Left cardiac atrium (tissue), 4 donors: Measurements from ENCODE around the gene ULK3. TPM values are rescaled to one million over a fixed set of nuclear protein-coding genes. Genes with fewer than 3 reads are reported as not detected.

ENCODE experiments used
- ATAC-seq, 2 donors: fragments of 200-7000 bp; cut with Tn5 transposase; one replicate each; pipeline ENCODE4 v1.9.1; 2020; ENCODE audit warnings: mild to moderate bottlenecking in 2 of 2, moderate library complexity in 2 of 2
- DNase-seq: peaks from one replicate; pipeline ENCODE4 v3.0.0-alpha.2; 2020
- intact Hi-C, 2 donors: fragments of 100-400 bp; cut with DNase I; formaldehyde crosslinking; loops; one replicate each; pipeline versions ENCODE4 v1.14.1 to v1.15.1; 2022 to 2023
- microRNA-seq, 2 donors: library from miRNA; unstranded; fragments of <30 nt; microRNA quantifications; one replicate each; pipeline ENCODE4 v1.2.0, GENCODE V29; 2020
- total RNA-seq, 2 donors: library from RNA; stranded (reverse); fragmentation: NEBNext Ultra II Directional; extraction: Animal tissue kit (Norgen Biotek cat#: 25700); gene quantifications; one replicate each; pipeline ENCODE4 v1.2.1, GENCODE V29; 2021
- donor health status: DM: no; HTN: yes; CAD: no.
- donor health status: DM: no; HTN: yes; CAD: no; lungs with severe emphysema.
- donor health status: DM: yes; HTN: yes; CAD: no.
- donor health status: Dilated cardiomyopathy.

Gene ULK3
- total RNA-seq, 2 donors from 2014 or later, result 35.3 to 41.4 TPM

- ATAC-seq, result no peak
- intact Hi-C loops, result no loop called here
- DNase-seq, result no peak
These were observed 49.6 kb downstream of the ULK3 start for GRCh38 chr15:74793135-74794028.

- intact Hi-C loops, result no loop called here
These were observed 50.5 kb downstream of the ULK3 start for GRCh38 chr15:74792227-74793016.

GRCh38 chr15:74791667-74792066 is 51.3 kb downstream of the ULK3 start:
- DNase-seq (no peak), ATAC-seq (no peak)
- intact Hi-C loops, result no loop called here

More at GRCh38 chr15:74792227-74793016, 50.5 kb downstream of the ULK3 start:
- no peak for DNase-seq
- no peak for ATAC-seq

- intact Hi-C loops, result no loop called here
- ATAC-seq (no peak), DNase-seq (no peak)
These were observed 51.9 kb downstream of the ULK3 start for GRCh38 chr15:74791007-74791406.

GRCh38 chr15:74790080-74790916 is 52.7 kb downstream of the ULK3 start:
- intact Hi-C loops, result no loop called here
- ATAC-seq, result peak; percentile 39 to 44
- peak; percentile 87 for DNase-seq

GRCh38 chr15:74789741-74790079 is 53.2 kb downstream of the ULK3 start:
- ATAC-seq (no peak), DNase-seq (no peak)
- intact Hi-C loops, result loop anchor here in 1 of 2 donors (10.0 kb wide), 2 partner anchors 45 to 115 kb away; partner anchors contain the start of gene FAM219B

- DNase-seq (no peak), ATAC-seq (no peak)
These were observed 53.8 kb downstream of the ULK3 start for GRCh38 chr15:74789171-74789631.

GRCh38 chr15:74788683-74789151 is 54.2 kb downstream of the ULK3 start:
- intact Hi-C loops, result loop anchor here in 1 of 2 donors (10.0 kb wide), 2 partner anchors 46 to 116 kb away; partner anchors contain the start of gene FAM219B
- DNase-seq (no peak), ATAC-seq (no peak)

More at GRCh38 chr15:74789171-74789631, 53.8 kb downstream of the ULK3 start:
- intact Hi-C loops, result loop anchor here in 1 of 2 donors (10.0 kb wide), 2 partner anchors 46 to 116 kb away; partner anchors contain the start of gene FAM219B

- no peak for ATAC-seq
- intact Hi-C loops, result loop anchor here in 1 of 2 donors (10.0 kb wide), 2 partner anchors 47 to 117 kb away; partner anchors contain the start of gene FAM219B
These were observed 54.8 kb downstream of the ULK3 start for GRCh38 chr15:74788042-74788682.

GRCh38 chr15:74787251-74788041 is 55.5 kb downstream of the ULK3 start:
- DNase-seq (peak; percentile 67), ATAC-seq (peak; percentile 38 to 42)
- intact Hi-C loops, result loop anchor here in 1 of 2 donors (10.0 kb wide), 2 partner anchors 47 to 117 kb away; partner anchors contain the start of gene FAM219B

More at GRCh38 chr15:74788042-74788682, 54.8 kb downstream of the ULK3 start:
- no peak for DNase-seq

- intact Hi-C loops, result loop anchor here in 1 of 2 donors (10.0 kb wide), 2 partner anchors 48 to 118 kb away; partner anchors contain the start of gene FAM219B
- ATAC-seq, result peak in 1 of 2 donors; percentile 18
- peak; percentile 64 for DNase-seq
These were observed 56.3 kb downstream of the ULK3 start for GRCh38 chr15:74786551-74787165.

Small RNA genes within 50 kb of the gene (microRNA-seq; reads per million reads assigned to microRNA genes)
- gene MIR4513 (0 reads per million in 2 donors), gene MIR6882 (2.2 to 3.4 reads per million in 2 donors)

Other genes starting within 250 kb of the ULK3 start
- gene CLK3, start 227.3 kb downstream of the ULK3 start, total RNA-seq, result 10 to 100 TPM; 44.2 to 44.3 TPM
- 10 to 100 TPM; 19.7 to 19.8 TPM for gene EDC3, start 147.1 kb downstream of the ULK3 start, total RNA-seq
- gene CYP1A1, start 117.6 kb downstream of the ULK3 start, total RNA-seq, result under 1 TPM; 0.16 to 0.32 TPM
- gene CYP1A2, start 94.3 kb downstream of the ULK3 start, total RNA-seq, result under 1 TPM in 1 of 2 donors, not detected in 1; 0.12 TPM
- 10 to 100 TPM; 49.7 to 59.2 TPM for gene CSK, start 61.1 kb downstream of the ULK3 start, total RNA-seq
- 100 to 1,000 TPM in 1 of 2 donors, 10 to 100 TPM in 1; 72.9 to 110 TPM for gene LMAN1L, start 30.3 kb downstream of the ULK3 start, total RNA-seq
- 10 to 100 TPM; 11.0 to 24.5 TPM for gene CPLX3, start 16.5 kb downstream of the ULK3 start, total RNA-seq
- gene SCAMP2, start 30.2 kb upstream of the ULK3 start, total RNA-seq, result 10 to 100 TPM; 63.4 to 65.2 TPM
- gene MPI, start 46.9 kb upstream of the ULK3 start, total RNA-seq, result 10 to 100 TPM; 37.6 to 42.1 TPM
- 100 to 1,000 TPM in 1 of 2 donors, 10 to 100 TPM in 1; 91.2 to 117 TPM for gene FAM219B, start 63.7 kb upstream of the ULK3 start, total RNA-seq
- gene COX5A, start 94.9 kb upstream of the ULK3 start, total RNA-seq, result 100 to 1,000 TPM; 817 to 989 TPM
- gene RPP25, start 113.6 kb upstream of the ULK3 start, total RNA-seq, result 1 to 10 TPM; 6.3 to 6.6 TPM
- gene SCAMP5, start 152.4 kb upstream of the ULK3 start, total RNA-seq, result 1 to 10 TPM; 4.5 to 5.7 TPM
- 1 to 10 TPM; 5.9 to 6.8 TPM for gene PPCDC, start 180.4 kb upstream of the ULK3 start, total RNA-seq